Jurkat, Clone E6-1 (cell line): ENCODE data around the gene VIT.
"Not testable (repeated sequence)": the region's sequence is repeated elsewhere in the genome, so short reads cannot be mapped to it uniquely, and the experiment has no call there.

Experiments used
- DNase-seq: peaks from one replicate; pipeline ENCODE4 v3.0.0-alpha.2; 2011; ENCODE audit warnings: low read depth, low spot score
- H3K4me3 ChIP-seq: 2 replicates; pipeline ENCODE4 v1.5.1; 2011; ENCODE audit warnings: mild to moderate bottlenecking, low read length, control low read depth, moderate library complexity

Gene VIT

DNA sequence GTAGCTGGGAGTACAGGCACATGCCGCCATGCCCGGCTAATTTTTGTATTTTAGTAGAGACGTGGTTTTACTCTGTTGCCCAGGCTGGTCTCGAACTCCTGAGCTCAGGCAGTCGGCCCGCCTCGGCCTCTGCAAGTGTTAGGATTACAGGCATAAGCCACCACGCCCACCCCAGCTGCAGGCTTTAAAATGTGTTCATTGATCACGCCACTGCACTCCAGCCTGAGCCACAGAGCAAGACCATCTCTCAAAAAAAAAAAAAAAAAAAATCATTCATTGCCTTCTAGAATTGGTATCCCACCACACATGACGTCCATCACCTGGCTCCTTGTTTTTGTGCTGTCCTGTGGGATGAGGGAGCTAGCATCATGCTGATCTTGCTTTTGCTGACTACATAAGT, 127.4 kb downstream of the VIT start:
- no peak overlapping the region for H3K4me3 ChIP-seq
- DNase-seq: no peak

DNA sequence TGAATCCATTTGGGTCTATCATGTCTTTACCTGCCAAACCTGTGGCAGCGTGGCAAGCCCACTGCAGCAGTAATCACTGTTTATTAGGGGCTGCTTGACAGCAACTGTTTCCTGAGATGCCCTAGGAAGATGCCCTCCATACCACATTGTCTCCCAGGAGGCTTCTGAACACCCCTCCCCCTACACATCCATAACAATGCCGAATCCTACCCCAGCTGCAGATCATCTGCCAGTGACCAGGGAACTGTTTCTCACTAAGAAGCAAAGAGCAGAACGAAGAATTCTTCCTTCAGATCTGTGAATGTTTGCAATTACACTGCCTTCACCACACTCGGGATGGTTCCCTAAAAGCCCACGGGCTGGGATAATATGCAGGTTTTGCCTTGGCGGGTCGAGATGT, 127.8 kb downstream of the VIT start:
- H3K4me3 ChIP-seq: no peak overlapping the region
- no peak for DNase-seq

DNA sequence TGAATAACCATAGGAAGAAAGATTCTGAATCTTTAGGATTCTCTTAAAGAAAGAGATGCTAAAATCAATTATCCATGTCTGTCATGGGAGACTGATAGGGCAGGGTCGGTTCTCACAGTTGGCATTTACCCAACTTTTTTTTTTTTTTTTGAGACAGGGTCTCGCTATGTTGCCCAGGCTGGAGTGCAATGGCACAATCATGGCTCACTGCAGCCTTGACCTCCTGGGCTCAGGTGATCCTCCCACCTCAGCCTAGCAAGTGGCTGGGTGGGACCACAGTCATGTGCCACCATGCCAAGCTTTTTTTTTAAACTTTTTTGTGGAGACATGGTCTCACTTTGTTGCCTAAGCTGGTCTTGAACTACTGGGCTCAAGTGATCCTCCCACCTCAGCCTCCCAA, 128.2 kb downstream of the VIT start:
- DNase-seq, H3K4me3 ChIP-seq: not testable (repeated sequence)

DNA sequence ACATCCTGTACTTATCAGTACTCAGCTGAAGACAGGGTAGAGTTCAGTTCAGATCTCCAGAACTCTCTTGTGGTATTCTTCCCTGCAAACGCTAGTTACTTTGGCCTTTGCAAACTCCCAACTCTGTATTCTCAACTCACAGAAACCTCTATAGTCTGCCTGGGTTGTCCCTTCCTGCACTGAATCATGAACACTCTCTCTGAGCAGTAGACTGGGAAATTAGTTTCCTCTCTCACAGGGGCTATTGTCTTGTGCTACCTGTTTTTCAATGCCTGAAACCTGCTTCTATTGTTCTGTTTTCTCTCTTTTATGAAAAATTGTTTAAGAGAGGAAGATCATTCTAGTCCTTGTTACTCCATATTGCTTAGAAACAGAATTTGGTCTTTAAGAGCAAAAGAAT, 134.7 kb downstream of the VIT start:
- no peak for DNase-seq

DNA sequence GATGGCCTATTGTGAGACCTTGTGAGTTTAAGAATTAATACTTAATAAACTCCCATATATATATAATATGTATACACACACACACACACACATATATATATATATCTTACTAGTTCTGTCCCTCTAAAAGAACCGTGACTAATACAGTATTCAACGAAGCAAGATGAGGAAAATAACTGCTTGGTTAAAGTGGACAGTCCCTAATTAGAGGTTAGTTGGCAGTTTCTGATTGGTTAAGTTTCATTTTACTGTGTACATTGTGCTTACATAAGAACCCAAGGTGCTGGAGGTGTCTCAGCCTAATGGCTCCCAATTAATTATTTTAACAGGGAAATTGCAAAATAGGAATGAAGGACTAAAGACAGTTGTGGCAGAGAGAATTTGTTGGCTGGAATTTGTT, 137.7 kb downstream of the VIT start:
- no peak overlapping the region for H3K4me3 ChIP-seq
- no peak for DNase-seq

More for the DNA sequence above, 134.7 kb downstream of the VIT start:
- H3K4me3 ChIP-seq: no peak overlapping the region

DNA sequence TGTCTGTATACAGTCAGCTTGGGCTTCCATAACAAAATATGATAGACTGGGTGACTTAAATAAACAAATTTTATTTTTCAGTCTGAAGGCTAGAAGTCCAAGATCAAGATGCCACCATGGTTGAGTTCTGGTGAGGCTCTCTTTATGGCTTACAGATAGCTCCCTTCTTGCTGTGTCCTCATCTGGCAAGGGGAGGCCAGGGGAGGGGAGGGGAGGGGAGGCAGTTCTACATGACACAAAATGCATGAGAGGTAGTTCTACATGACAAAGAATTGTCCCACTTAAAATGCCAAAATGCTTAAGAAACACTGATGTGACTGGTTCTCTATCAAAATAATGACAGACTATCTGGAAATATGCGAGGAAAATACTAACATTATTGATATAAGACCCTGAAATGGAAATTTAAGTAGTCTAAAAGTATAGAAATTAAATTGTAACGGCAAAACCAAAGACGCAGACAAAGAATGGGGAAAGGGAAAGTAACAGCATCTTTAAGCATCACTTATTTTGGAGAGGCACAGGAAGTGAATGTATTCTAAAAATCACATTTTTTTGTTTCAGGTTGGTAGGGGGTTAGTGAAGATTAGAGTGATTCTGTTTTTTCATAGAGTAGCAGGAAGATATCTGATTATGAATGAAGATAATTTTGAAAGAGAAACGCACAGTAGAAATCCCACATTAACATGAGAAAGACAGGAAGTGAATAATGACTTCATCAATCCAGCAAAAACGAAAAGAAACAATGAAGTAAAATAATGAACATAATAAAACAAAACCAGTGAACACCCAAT, 138.4 kb downstream of the VIT start:
- DNase-seq: no peak
- no peak overlapping the region for H3K4me3 ChIP-seq

DNA sequence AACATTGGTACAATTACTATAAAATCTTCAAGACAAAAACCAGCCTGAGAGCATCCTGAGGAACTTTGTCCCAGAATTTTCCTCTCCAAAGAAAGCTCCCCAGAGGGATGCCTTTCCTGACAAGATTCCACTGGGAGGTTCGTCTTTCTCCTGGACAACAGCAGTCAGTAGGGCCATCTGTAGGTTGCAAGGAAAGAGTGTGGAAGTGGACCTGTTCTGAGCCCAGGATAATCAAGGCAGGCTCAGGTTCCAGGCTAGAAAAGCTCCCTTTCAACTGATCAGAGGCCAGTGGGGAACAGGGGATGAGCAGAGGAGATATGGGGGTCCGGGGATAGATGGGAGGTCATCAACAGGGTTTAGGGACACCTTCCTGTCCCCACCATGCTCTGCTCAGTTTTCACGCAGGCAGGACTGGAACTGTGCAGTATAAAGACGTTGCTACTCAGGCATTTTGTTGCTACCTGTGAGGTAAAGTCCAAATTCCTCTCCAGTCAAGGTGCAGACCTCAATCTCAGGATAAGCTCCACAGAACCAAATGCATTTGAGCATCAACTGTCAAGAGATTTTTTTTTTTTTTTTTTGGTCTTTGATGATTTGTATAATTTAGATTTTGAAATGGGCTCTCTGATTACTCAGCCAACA, 143.6 kb downstream of the VIT start:
- DNase-seq: no peak
- H3K4me3 ChIP-seq: no peak overlapping the region

DNA sequence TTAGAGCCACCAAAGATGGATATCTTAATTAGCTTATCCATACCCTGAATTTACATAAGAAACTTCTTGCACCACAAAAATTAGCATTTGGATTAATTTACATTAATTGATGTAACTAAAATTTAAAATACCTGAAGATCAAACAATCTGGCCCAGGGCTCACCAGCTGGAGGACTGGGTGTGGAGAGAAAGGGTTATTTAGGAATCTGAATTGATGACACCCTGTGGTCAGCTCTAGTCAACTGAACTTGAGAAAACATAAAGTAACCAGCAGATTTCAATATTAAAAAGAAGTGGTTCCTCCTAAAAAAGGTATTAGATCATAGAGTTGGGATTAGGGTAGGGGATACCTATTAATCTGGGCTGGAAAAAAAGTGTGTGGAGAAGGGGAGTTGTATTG, 147.3 kb downstream of the VIT start:
- no peak overlapping the region for H3K4me3 ChIP-seq
- no peak for DNase-seq

DNA sequence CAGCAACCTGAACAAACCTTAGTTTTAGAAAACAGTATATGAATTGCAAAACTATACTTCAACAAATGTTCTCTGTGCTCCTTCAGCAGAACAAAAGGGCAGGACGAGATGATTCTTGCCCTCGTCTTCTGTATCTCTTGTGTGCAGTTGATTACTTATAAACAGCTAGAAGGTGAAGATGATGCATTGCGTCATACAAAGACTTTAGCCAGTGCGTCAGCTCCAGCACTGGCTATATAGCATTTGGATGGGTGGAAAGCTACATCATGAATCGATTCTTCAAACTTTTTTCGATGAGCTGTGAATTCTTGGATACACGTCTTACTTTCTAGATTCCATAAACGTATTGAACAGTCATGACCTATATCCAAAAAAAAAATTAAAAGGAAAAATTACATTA, 152.8 kb downstream of the VIT start:
- DNase-seq: no peak
- H3K4me3 ChIP-seq: no peak overlapping the region

DNA sequence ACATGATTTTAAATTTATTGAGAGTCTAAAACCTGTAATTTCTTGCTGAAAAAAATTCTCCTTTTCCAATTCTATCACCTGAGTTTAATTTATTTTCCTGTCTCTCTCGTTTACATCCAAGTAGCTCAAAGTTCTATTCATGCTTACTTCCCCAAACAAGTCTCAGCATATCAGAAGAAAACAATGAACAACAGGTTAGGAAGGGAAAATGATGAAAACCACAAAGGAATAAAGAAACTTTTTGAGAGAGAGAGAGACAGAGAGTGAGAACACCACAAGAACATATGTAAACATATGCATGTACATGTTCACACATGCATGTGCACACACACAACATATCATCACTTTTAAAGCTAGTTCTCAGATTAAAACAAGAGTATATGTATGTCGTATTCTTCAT, 157.7 kb downstream of the VIT start:
- no peak overlapping the region for H3K4me3 ChIP-seq

DNA sequence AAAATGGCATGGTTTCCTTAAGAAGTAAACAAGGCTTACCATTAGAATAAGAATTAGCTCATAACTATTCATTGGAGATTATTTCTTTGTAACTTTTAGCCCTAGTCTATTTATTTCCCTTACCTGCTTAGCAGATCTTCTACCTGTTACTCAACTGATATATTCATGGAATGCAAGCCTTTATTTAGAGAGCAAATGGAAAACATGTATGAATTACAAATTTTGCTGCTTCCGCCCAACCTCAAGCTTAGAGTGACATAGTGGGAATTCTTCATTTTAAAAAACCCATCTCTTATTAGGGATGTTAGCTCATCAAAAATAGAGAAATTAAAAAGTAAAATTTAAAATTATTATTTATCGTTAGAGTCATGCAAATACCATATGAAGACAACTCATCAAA, 158.9 kb downstream of the VIT start:
- H3K4me3 ChIP-seq: no peak overlapping the region
- no peak for DNase-seq

More for the DNA sequence above, 157.7 kb downstream of the VIT start:
- DNase-seq: no peak

DNA sequence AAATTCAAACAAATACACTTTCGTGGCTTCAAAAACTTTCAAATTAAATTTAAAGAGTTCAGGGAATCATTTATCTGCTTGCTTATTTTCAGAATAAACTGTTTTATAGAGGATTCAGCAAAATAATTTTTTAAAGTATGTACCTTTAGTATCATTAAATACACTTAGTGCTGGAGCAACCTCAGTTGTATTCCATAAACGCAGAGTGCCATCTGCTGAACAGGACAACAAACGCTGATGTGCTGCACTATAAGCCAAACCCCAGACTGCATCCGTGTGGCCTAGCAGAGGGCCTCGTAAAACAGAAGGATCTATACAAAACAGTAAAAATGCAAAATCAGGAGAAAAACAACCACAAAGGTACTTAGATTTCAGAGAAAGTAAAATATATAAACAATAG, 161.2 kb downstream of the VIT start:
- DNase-seq: no peak
- no peak overlapping the region for H3K4me3 ChIP-seq

DNA sequence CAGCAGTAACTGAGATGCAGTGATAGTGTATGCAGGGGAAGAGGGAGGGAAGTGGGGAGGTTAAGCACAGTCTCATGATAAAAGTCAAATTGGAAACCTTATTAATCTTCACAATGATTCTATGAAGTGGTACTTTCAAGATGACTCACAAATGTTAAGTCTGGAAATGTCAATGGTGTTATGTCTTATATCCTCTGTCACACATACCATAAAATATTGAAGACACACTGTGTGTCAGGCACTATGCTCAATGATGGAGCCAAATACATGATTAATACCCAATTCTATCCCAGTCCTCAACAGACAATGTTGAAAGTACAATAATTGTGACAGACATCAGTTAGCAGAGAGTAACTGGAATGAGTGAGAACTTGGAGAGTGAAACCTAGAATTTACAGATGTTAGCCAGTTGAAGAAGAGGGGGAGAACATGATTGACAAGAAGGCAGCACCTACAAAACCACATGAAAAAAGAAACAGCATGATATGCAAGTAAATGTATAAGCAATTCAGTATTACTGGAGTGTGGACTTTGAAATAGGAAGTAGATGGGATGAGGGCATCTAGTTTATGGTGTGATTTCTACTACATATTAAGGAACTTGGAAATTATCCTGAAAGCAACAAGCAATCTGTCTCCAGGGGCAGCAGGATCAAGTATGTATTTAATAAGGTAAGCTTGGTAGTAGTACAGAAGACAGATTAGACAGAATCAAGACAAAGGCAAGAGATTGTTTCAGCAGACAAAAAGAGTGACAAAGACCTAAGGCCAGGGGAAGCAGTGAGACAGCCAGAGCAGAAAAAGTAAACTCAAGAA, 162.3 kb downstream of the VIT start:
- DNase-seq: no peak
- no peak overlapping the region for H3K4me3 ChIP-seq

DNA sequence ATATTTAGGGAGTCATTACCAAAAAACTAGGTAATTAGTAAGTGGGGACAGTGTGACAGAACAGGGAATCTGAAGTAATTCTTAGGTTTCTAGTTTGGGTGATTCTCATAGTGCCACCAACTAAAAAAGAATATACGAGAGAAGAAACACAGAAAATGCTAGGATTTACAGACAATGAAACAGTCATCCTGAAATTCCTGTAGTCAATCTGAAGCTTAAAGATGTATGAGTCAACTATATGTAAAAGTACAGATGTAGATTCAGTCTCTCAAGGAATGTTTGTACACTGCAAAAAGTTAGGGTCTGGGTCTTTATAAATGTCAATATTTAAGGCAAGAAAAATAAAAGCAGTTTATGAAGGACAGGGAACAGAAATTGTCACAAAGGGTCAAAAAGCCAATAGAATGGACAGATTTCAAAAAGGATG, 162.9 kb downstream of the VIT start:
- no peak for DNase-seq
- no peak overlapping the region for H3K4me3 ChIP-seq

DNA sequence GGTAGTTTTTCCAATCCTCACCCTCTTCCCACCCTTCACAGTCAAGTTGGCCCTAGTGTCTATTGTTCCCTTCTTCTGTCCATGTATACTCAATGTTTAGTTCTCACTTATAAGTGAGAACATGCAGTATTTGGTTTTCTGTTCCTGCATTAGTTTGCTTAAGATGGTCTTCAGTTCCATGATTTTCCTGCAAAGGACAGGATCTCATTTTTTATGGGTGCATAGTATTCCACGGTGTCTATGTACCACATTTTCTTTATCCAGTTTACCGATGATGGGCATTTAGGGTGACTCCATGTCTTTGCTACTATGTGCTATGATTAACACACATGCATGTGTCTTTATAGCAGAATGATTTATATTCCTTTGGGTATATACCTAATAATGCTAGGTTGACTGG, 165.4 kb downstream of the VIT start:
- DNase-seq: no peak

More for the DNA sequence above, 165.4 kb downstream of the VIT start:
- H3K4me3 ChIP-seq: no peak overlapping the region
